Type B pancreatic cell (in vitro differentiated cells): ENCODE data around the gene PDCD7. TPM values are rescaled to one million over a fixed set of nuclear protein-coding genes. Genes with fewer than 3 reads are reported as not detected.
"Not testable (repeated sequence)": the region's sequence is repeated elsewhere in the genome, so short reads cannot be mapped to it uniquely, and the experiment has no call there.

ENCODE experiments used
- DNase-seq: peaks from one replicate; pipeline ENCODE4 v3.0.0; 2021; ENCODE audit warnings: mixed read lengths; ENCODE audit not compliant: unreplicated experiment; ENCODE audit errors: extremely low spot score
- H3K27ac Mint-ChIP-seq: 2 replicates; pipeline ENCODE4 v1.8.0; 2021; ENCODE audit warnings: mild to moderate bottlenecking, mixed read lengths
- H3K27me3 Mint-ChIP-seq: 2 replicates; pipeline ENCODE4 v1.8.0; 2021; ENCODE audit warnings: mixed read lengths
- H3K36me3 Mint-ChIP-seq: 2 replicates; pipeline ENCODE4 v1.8.0; 2021; ENCODE audit warnings: mixed read lengths
- H3K4me1 Mint-ChIP-seq: one replicate; pipeline ENCODE4 v1.8.0; 2021; ENCODE audit warnings: mixed read lengths; ENCODE audit not compliant: unreplicated experiment
- H3K4me3 Mint-ChIP-seq: 2 replicates; pipeline ENCODE4 v1.8.0; 2021; ENCODE audit warnings: mild to moderate bottlenecking, mixed read lengths
- H3K9me3 Mint-ChIP-seq: 2 replicates; pipeline ENCODE4 v1.8.0; 2021; ENCODE audit warnings: mixed read lengths
- CTCF ChIP-seq: fragments of 200-600 bp; sonication (generic); conservative IDR thresholded peaks from 2 replicates; pipeline ENCODE4 v1.5.0; 2021; ENCODE audit warnings: antibody characterized with exemption, mild to moderate bottlenecking
- total RNA-seq: library from RNA; stranded (reverse); gene quantifications from 2 replicates; pipeline ENCODE4 v1.2.1, GENCODE V29; 2021; ENCODE audit warnings: low replicate concordance

The PDCD7 gene
- total RNA-seq, 1 donor from 2014 or later, result 38.9 TPM

- H3K27ac Mint-ChIP-seq, result no peak overlapping the region
- peaks cover 9% of the 10 kb centered on the region for H3K36me3 Mint-ChIP-seq
- no peak for DNase-seq
- no peaks in the 10 kb centered on the region for H3K9me3 Mint-ChIP-seq
- no peaks in the 10 kb centered on the region for H3K4me1 Mint-ChIP-seq
- no peak for TF ChIP-seq CTCF
- no peaks in the 10 kb centered on the region for H3K27me3 Mint-ChIP-seq
- H3K4me3 Mint-ChIP-seq, result no peak overlapping the region
These were observed 29.4 kb upstream of the PDCD7 start for GRCh38 chr15:65163041-65163440.

- H3K4me3 Mint-ChIP-seq, result no peak overlapping the region
- no peak overlapping the region for H3K27ac Mint-ChIP-seq
- H3K9me3 Mint-ChIP-seq, result no peaks in the 10 kb centered on the region
- no peaks in the 10 kb centered on the region for H3K4me1 Mint-ChIP-seq
- peaks cover 15% of the 10 kb centered on the region for H3K36me3 Mint-ChIP-seq
- H3K27me3 Mint-ChIP-seq, result no peaks in the 10 kb centered on the region
- DNase-seq, result no peak
- TF ChIP-seq CTCF, result no peak
These were observed 23.1 kb upstream of the PDCD7 start for GRCh38 chr15:65156692-65157091.

DNA sequence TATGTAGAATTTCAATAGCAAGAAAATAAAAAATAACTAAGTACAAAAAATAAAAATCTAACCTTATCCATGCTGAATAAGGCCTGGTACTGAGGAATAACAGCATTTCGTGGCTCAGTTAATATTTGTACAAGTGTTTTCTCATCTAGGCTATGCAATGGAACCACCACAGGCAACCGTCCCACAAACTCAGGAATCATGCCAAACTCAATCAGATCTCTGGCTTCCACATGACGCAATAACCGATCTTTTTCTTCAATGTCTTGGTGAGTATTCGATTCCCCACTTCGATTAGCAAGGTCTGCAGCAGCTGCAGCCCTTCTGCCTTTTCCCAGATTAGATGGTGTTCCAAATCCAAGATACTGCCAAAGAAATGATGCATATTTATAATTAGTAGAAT, 21.1 kb upstream of the PDCD7 start:
- Mint-ChIP-seq H3K4me1 (no peaks in the 10 kb centered on the region), H3K9me3 (no peaks in the 10 kb centered on the region), H3K4me3 (no peak overlapping the region), H3K36me3 (peaks cover 19% of the 10 kb centered on the region), H3K27me3 (no peaks in the 10 kb centered on the region), H3K27ac (no peak overlapping the region)
- no peak for DNase-seq
- no peak for TF ChIP-seq CTCF

- peaks cover 15% of the 10 kb centered on the region for H3K36me3 Mint-ChIP-seq
- H3K4me1 Mint-ChIP-seq, result no peaks in the 10 kb centered on the region
- DNase-seq, result no peak
- H3K9me3 Mint-ChIP-seq, result no peaks in the 10 kb centered on the region
- no peak for TF ChIP-seq CTCF
- H3K4me3 Mint-ChIP-seq, result no peak overlapping the region
- no peaks in the 10 kb centered on the region for H3K27me3 Mint-ChIP-seq
- H3K27ac Mint-ChIP-seq, result no peak overlapping the region
These were observed 14.3 kb upstream of the PDCD7 start for GRCh38 chr15:65147902-65148301.

- no peaks in the 10 kb centered on the region for H3K27me3 Mint-ChIP-seq
- H3K4me3 Mint-ChIP-seq, result no peak overlapping the region
- H3K36me3 Mint-ChIP-seq, result peaks cover 9% of the 10 kb centered on the region
- H3K9me3 Mint-ChIP-seq, result no peaks in the 10 kb centered on the region
- TF ChIP-seq CTCF, result no peak
- no peaks in the 10 kb centered on the region for H3K4me1 Mint-ChIP-seq
- DNase-seq, result no peak
- H3K27ac Mint-ChIP-seq, result no peak overlapping the region
These were observed 12.8 kb upstream of the PDCD7 start for GRCh38 chr15:65146438-65146837.

DNA sequence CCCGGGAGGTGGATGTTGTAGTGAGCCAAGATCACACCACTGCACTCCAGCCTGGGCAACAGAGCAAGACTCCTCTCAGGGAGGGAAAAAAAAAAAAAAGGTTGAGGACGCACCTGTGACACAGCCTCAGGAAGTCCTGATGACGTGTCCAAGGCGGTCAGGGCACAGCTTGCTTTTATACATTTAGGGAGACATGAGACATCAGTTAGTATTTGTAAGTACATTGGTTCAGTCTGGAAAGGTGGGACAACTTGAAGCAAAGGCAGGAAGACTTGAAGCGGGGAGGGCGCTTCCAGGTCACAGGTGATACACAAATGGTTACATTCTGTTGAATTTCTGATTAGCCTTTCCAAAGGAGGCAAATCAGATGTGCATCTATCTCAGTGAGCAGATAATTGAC, 5.0 kb upstream of the PDCD7 start:
- H3K4me3 Mint-ChIP-seq, H3K27ac Mint-ChIP-seq, DNase-seq, H3K27me3 Mint-ChIP-seq, H3K4me1 Mint-ChIP-seq, H3K9me3 Mint-ChIP-seq, H3K36me3 Mint-ChIP-seq: not testable (repeated sequence)

- not testable (repeated sequence) for H3K27me3 Mint-ChIP-seq, DNase-seq, H3K36me3 Mint-ChIP-seq, H3K4me3 Mint-ChIP-seq, H3K4me1 Mint-ChIP-seq, H3K9me3 Mint-ChIP-seq, H3K27ac Mint-ChIP-seq
These were observed 4.3 kb upstream of the PDCD7 start for GRCh38 chr15:65137893-65138292.

- H3K27ac Mint-ChIP-seq, H3K4me3 Mint-ChIP-seq, H3K9me3 Mint-ChIP-seq, DNase-seq, H3K4me1 Mint-ChIP-seq, H3K36me3 Mint-ChIP-seq, H3K27me3 Mint-ChIP-seq: not testable (repeated sequence)
These were observed 3.5 kb upstream of the PDCD7 start for GRCh38 chr15:65137089-65137488.
